AG09319 (cell line): ENCODE results near the gene MEIS1.

ENCODE experiments used
- DNase-seq: peaks from one replicate; pipeline ENCODE4 v3.0.0-alpha.2; 2010; ENCODE audit warnings: low read depth; ENCODE audit errors: extremely low read depth
- CTCF ChIP-seq: IDR thresholded peaks from 2 replicates; pipeline ENCODE4 v1.5.1; 2011; ENCODE audit warnings: low read depth, mild to moderate bottlenecking, inconsistent platforms, low read length, moderate library complexity

The MEIS1 gene

GRCh38 chr2:66576561-66577320 is 141.8 kb downstream of the MEIS1 start:
- no peak for TF ChIP-seq CTCF
- DNase-seq = no peak

- DNase-seq = no peak
- no peak for TF ChIP-seq CTCF
Observed at GRCh38 chr2:66577321-66578053, 142.6 kb downstream of the MEIS1 start.

- no peak for DNase-seq
- TF ChIP-seq CTCF = no peak
Observed at GRCh38 chr2:66578054-66578686, 143.2 kb downstream of the MEIS1 start.

GRCh38 chr2:66578687-66579106 is 143.8 kb downstream of the MEIS1 start:
- TF ChIP-seq CTCF = no peak
- DNase-seq = no peak

- DNase-seq = no peak
- TF ChIP-seq CTCF = no peak
Observed at GRCh38 chr2:66579186-66580126, 144.5 kb downstream of the MEIS1 start.

GRCh38 chr2:66580166-66581049 is 145.5 kb downstream of the MEIS1 start:
- no peak for TF ChIP-seq CTCF
- DNase-seq = no peak
